Skin of body (tissue), 2 donors: ENCODE measurements around the gene SERPINH1. TPM values are rescaled to one million over a fixed set of nuclear protein-coding genes. Genes with fewer than 3 reads are reported as not detected.

ENCODE experiments used
- DNase-seq: peaks from one replicate; lab custom pipeline; 2025; lab: John Stamatoyannopoulos, UW
- total RNA-seq: library from RNA; depleted of rRNA; stranded (reverse); fragments of >200 nt; gene quantifications from one replicate; pipeline ENCODE4 v1.2.3, GENCODE V29; 2014

The SERPINH1 gene
- 311 TPM for total RNA-seq

- peak; percentile 88 for DNase-seq
These were observed at the start of gene SERPINH1 for GRCh38 chr11:75562048-75562835. TSS of gene SERPINH1 (plus strand) at chr11:75562253. CDS start at chr11:75566350, 4,097 bp downstream.

- no peak for DNase-seq
These were observed 48.8 kb upstream of the SERPINH1 start for GRCh38 chr11:75513250-75513649.

- no peak for DNase-seq
These were observed 47.5 kb upstream of the SERPINH1 start for GRCh38 chr11:75514596-75514995.

GRCh38 chr11:75516140-75516539 lies 45.9 kb upstream of the SERPINH1 start:
- no peak for DNase-seq

DNA sequence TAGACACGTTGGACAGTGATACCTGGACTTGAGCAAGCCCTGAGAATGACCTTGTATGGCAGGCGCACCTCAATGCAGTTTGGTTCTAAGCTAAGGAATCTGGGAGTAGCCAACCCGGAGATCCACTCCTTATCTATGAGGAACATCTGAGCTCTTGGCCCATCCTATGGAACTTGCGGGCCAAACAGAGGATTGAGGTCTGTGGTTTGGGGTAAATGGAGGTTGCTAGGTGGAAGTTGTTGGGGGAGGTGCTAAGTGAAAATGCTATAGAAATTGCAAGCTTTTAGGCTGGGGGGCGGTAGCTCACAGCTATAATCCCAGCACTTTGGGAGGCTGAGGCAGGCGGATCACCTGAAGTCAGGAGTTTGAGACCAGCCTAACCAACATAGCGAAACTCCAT lies 45.2 kb upstream of the SERPINH1 start:
- no peak for DNase-seq

DNA sequence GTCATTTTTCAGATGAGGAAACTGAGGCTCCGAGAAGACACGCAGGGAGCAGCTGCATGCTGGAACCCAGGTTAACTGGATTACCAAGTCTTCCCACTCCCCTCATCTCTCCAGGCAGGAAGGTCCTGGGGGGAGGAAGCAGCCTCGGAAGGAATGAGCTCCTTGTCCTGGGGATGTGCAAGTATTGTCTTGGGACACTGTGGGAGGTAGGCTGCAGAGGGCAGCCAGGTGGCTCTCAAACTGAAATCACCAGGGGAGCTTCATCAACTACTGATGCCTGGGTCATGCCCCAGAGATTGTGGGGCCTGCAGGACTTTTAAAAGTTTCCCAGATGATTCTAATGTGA lies 43.9 kb upstream of the SERPINH1 start:
- DNase-seq: no peak

DNA sequence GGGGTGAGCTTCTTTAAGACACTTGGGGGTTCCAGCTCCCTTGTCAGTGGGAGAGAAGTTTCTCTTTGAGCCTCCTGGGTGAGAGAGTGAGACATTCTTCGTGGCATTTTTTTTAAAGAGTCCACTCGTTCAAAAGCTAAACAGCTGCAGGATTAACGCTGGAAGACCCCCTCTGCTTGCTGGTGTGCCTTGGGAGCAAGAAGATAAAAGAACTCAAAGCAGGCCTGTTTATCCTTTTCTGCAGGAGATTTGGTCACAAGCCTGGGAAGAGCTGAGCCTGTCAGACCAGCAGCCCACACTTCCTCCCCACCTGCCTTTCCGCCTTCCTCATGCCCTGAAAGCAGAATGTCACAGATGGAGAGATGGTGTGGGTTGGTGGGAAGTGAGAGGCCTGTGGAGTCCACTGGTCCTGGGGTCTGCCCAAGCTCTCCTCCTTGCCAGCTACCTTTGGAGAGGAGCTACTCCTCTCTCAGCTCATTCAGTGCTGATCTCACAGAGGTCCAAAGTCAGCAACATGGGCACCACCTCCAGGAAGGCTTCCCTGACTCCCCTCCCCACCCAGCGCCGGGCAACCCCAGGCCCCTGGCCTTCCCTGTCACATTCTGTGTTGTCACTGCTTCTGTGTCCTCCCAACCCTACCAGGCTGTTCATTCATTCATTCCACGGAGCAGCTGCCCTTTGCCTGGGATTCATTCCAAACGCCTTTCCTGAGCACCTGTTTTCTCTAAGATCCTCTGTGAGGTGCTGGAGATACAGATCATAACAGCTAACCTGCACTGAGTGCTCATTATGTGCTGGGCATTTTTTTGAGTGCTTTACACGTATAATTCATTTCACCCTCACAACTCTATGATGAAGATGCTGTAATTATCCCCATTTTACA lies 43.0 kb upstream of the SERPINH1 start:
- DNase-seq: no peak

GRCh38 chr11:75520688-75521087 lies 41.4 kb upstream of the SERPINH1 start:
- DNase-seq: no peak

GRCh38 chr11:75522286-75523044 lies 39.6 kb upstream of the SERPINH1 start:
- DNase-seq: no peak

- no peak for DNase-seq
These were observed 38.9 kb upstream of the SERPINH1 start for GRCh38 chr11:75523189-75523588.

GRCh38 chr11:75523811-75524664 lies 38.0 kb upstream of the SERPINH1 start:
- DNase-seq: no peak

DNA sequence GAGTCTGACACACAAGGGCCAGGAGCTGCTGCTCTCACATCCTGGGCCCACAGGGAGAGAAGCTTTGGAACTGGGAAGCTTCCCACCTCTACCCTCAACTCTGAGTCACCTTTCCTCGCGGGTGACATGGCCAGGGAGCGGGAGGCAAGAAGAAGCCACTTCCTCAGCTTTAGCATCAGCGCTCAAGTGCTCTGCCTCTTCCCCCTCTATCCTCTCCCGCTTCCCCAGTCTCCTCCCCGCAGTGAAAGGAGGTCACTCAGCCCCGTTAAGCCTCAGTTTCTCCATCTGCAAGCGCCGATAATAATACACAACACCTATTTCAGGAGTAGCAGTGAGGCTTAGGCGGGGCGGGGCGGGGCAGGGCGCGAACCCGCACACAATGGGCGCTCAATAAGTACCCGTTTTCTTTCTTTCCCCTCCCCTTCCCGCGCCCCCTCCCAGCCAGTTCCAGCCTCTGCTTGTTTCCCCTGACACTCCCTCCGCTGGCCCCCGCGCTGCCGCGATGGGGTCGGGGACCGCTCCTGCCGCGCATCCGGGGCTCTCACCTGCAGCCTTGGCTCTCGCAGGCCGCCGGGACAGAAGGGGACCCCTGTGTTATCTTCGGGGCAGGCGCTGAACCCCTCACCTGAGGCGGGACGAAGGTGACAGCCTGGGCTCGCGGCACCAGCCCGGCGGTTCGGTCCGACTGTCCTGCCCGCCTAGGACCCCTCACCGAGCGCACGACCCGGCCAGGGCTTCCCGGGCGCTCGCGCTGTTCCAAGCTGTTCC lies 37.2 kb upstream of the SERPINH1 start:
- no peak for DNase-seq

DNA sequence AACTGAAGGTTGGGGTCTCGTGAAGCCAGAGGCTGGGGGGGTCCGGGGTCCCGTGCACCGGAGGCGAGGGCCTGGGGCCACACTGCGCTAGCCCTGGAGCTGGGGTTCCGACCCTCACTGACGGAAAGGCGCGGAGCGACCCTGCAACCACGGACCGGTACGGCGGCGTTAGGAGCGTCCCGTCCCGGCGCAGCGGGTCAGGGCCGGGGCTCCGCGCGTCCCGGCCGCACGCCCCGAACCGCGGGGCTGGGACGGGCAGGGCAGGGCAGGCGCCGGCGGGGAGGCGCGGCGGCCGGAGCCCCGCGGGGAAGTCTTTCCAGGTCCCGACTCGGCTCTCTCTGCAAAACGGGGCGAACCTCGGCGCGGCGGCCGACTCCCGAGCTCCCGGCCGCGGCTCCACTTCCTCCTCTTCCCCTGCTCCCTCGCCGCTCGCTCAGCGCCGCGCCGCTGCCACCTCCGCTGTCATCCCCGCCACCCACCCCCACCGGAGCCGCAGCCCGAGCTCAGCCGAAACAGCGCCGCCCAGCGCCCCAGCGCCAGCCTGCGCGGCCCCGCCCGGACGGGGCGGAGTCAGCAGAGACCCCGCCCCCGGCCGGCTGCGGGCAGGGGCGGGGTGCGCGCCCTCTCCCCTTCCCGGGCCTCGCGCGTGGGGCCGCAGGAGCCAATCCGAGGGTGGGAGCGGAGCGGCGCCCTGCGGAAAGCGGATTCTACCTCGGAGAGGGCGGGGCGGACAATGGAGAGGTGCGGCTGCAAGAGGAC lies 36.4 kb upstream of the SERPINH1 start, which contains the start of gene GDPD5:
TSS of gene GDPD5 (minus strand) at position 509 of the 759 bp plus-strand sequence. CDS start 48,206 bp downstream, outside the sequence.
- DNase-seq: peak; percentile 85

- DNase-seq: no peak
These were observed 35.9 kb upstream of the SERPINH1 start for GRCh38 chr11:75526192-75526541.

DNA sequence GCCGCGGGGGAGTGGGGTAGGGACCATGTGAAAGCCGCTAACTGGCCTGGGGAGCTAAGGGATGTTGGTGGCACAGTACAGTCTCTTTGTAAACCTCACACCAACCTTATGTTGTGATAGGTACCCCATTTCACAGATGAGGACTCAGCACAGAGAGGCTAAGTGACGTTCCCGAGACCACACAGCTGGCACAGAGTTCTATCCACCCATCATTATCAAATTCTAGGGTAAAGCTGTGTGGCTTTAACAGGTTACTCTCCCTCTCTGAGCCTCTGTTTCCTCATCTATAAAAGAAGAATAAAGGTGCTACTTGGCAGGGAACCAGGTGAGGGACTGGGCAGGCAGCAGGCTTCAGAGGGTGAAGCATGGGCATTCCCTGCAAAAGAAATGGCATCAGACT lies 34.9 kb upstream of the SERPINH1 start:
- no peak for DNase-seq

DNA sequence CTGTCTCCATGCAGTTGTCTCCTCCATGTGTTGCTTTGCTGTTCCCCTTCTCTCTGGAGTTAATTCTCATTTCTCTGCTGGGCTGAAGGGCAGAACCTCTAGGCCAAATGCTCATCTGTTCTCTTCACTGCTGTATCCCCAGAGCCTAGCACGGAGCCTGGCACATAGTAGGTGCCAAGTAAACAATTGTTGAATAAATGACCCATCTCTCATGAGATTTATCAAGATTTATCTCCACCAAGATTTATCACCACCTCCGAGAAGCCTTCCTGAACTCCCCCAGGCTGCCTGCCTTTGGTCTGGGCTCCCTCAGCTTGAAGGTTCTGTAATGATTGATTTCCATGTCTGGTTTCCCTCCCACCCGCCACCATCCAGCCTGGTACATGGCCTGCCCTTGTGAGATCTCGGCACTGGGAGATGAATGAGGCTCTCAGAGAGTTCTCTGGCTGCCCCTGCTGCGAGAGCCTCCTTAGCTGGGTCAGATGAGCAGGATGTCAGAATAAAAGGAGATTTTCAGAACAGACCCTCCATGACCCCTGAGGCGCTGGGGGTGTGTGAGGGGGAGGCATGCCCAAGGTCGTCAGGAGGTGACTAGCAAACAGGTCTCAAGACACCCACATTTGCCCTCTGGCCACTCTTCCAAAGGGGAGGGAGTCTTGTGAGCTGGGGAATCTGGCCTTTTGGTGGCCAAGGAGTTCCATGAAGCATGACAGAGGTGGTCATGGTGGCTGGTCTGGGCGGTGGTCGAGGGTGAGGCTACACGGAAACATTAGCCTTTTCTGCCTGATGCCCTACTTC lies 33.9 kb upstream of the SERPINH1 start:
- DNase-seq: no peak

GRCh38 chr11:75530577-75530976 lies 31.5 kb upstream of the SERPINH1 start:
- no peak for DNase-seq

DNA sequence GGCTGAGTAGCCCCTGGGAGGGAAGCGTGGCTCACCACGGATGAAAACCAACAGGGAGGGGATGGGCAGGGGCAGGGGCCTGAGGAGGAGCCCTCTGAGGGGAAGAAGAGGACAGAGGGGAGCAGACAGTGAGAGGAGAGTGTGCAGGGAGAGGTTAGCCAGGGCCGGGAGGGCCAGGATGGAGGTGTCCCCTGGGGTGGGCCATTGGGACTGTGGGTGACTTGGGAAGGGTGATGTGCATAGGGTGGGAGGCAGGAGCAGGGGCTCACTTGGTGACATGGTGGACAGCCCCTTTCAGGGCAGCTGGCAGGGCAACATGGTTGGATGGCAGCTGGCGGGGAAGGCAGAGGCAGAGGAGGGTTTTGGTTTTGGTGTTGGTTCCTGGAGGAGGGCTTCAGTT lies 30.7 kb upstream of the SERPINH1 start:
- no peak for DNase-seq
